T-cell (primary cell): Measurements from ENCODE around the gene ZBTB33. TPM values are rescaled to one million over a fixed set of nuclear protein-coding genes. Genes with fewer than 3 reads are reported as not detected.

ENCODE experiments used
- ATAC-seq, 4 experiments: fragments of 200-7000 bp in 3 of 4; fragments of 150-1000 bp in 1 of 4; cut with Tn5 transposase; replicated peaks in 1 of 4; 1 replicate in 3 of 4; 2 replicates in 1 of 4; pipeline ENCODE4 v1.10.0; 2021; ENCODE audit warnings: moderate library complexity in 3 of 4, mild to moderate bottlenecking in 2 of 4, moderate number of reproducible peaks in 1 of 4
- CTCF ChIA-PET, 2 donors: fragments of 300-600 bp; sonication (Branson Sonifier 250); formaldehyde crosslinking; loops; one replicate each; lab custom pipeline; 2022; ENCODE audit warnings: antibody characterized with exemption in 2 of 2; lab: Charles Lee
- POLR2A ChIA-PET, 2 donors: fragments of 300-600 bp; sonication (Branson Sonifier 250); formaldehyde crosslinking; loops; one replicate each; lab custom pipeline; 2022; ENCODE audit warnings: antibody characterized with exemption in 2 of 2; lab: Charles Lee
- DNase-seq, 35 experiments: peaks; one replicate each; pipeline versions ENCODE4 v3.0.0 to v3.0.0-alpha.2; 2013 to 2023
- H3K27ac ChIP-seq: one replicate; pipeline ENCODE4 v1.5.1; 2013; ENCODE audit warnings: low read length
- H3K27me3 ChIP-seq, 2 experiments: replicated peaks in 1 of 2; 1 replicate in 1 of 2; 2 replicates in 1 of 2; pipeline versions ENCODE4 v1.6.1 to v1.7.0; 2013; ENCODE audit warnings: low read length in 1 of 2, mixed read lengths in 1 of 2; ENCODE audit not compliant: control insufficient read depth in 2 of 2, insufficient read depth in 2 of 2; ENCODE audit errors: extremely low read depth in 1 of 2
- H3K36me3 ChIP-seq, 2 donors: 1 replicate in 1 of 2; 2 replicates in 1 of 2; pipeline versions ENCODE4 v1.6.1 to v1.7.0; 2013; ENCODE audit warnings: low read length in 1 of 2; ENCODE audit not compliant: control insufficient read depth in 2 of 2, insufficient read depth in 1 of 2; ENCODE audit errors: extremely low read depth in 1 of 2
- H3K4me1 ChIP-seq, 2 experiments: 1 replicate in 1 of 2; 2 replicates in 1 of 2; pipeline versions ENCODE4 v1.6.1 to v1.7.0; 2013; ENCODE audit warnings: low read length in 2 of 2, mixed read lengths in 1 of 2; ENCODE audit not compliant: insufficient read depth in 2 of 2, control insufficient read depth in 1 of 2; ENCODE audit errors: extremely low read depth in 1 of 2
- H3K4me3 ChIP-seq, 2 donors: 1 replicate in 1 of 2; 2 replicates in 1 of 2; pipeline versions ENCODE4 v1.5.1 to v1.7.0; 2013; ENCODE audit warnings: mild to moderate bottlenecking in 2 of 2, low read length in 1 of 2, moderate library complexity in 1 of 2; ENCODE audit not compliant: control insufficient read depth in 1 of 2; ENCODE audit errors: extremely low read depth in 1 of 2
- H3K9me3 ChIP-seq: 2 replicates; pipeline ENCODE4 v1.7.0; 2013
- H3K27ac Mint-ChIP-seq, 2 donors: one replicate each; pipeline ENCODE4 v1.8.0; 2020 to 2021; ENCODE audit warnings: mild to moderate bottlenecking in 2 of 2, mixed read lengths in 2 of 2
- H3K27me3 Mint-ChIP-seq, 2 donors: one replicate each; pipeline ENCODE4 v1.8.0; 2021 to 2022; ENCODE audit warnings: mixed read lengths in 2 of 2
- H3K36me3 Mint-ChIP-seq: one replicate; pipeline ENCODE4 v1.8.0; 2021; ENCODE audit warnings: mixed read lengths
- H3K4me1 Mint-ChIP-seq, 3 donors: one replicate each; pipeline ENCODE4 v1.8.0; 2020 to 2022; ENCODE audit warnings: mixed read lengths in 3 of 3, mild to moderate bottlenecking in 1 of 3
- H3K4me3 Mint-ChIP-seq, 3 donors: one replicate each; pipeline ENCODE4 v1.8.0; 2020 to 2022; ENCODE audit warnings: mild to moderate bottlenecking in 3 of 3, mixed read lengths in 3 of 3, moderate library complexity in 3 of 3
- H3K9me3 Mint-ChIP-seq, 3 donors: one replicate each; pipeline ENCODE4 v1.8.0; 2020 to 2022; ENCODE audit warnings: mixed read lengths in 3 of 3
- WGBS: methylation state at CpG from one replicate; pipeline ENCODE4 v1.1.5; 2013; ENCODE audit warnings: missing lambda C conversion rate; ENCODE audit not compliant: insufficient coverage; 5-methylcytosine and 5-hydroxymethylcytosine counted together
- total RNA-seq, 35 experiments: library from RNA in 6 of 35; stranded (reverse) in 6 of 35; fragments of 120-200 nt in 1 of 35; gene quantifications; one replicate each; pipeline versions ENCODE4 v1.2.1 to v1.2.4 and lab custom pipeline; 2013 to 2026

ZBTB33 gene
- total RNA-seq, 5 donors from 2014 or later (not counting 1 experiment from before 2014, with no cell fraction given): 20.9 to 25.7 (median 22.1) TPM

DNA sequence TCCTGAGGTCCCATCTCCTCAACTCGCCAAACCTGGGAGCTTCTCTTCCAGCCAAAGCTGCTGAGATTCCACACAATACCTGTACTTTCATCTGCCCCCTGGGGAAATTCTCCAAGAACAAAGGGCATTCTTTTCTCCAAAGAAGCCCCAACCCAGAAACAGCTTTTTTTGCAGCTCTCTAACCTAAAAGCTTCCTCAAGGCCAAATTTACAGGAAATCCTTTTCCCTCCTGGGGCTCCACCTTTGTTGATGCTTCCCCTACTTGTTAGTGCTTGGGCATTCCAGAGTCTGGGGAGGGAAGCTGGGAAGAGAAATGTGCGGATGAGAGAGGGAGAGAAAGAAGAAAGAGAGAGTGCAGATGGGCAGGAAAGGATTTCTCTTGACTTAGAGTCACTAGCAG is 24.3 kb downstream of the ZBTB33 start:
- WGBS: 100% methylated on average over 1 of the region's 2 CpGs
- no peaks in the 10 kb centered on the region for H3K36me3 Mint-ChIP-seq

GRCh38 chrX:120281021-120281624 is 30.5 kb downstream of the ZBTB33 start:
- H3K4me3 ChIP-seq: no peak overlapping the region
- no peaks in the 10 kb centered on the region for H3K9me3 Mint-ChIP-seq
- no peak overlapping the region for H3K4me3 Mint-ChIP-seq
- ChIA-PET POLR2A (no interaction called here), CTCF (no interaction called here)
- WGBS: no CpG with 5 or more reads among the region's 10 CpGs
- no peaks in the 10 kb centered on the region for H3K4me1 Mint-ChIP-seq
- no peak for DNase-seq
- no peak for ATAC-seq
- no peak overlapping the region for H3K27ac Mint-ChIP-seq
- H3K36me3 ChIP-seq: no peaks in the 10 kb centered on the region
- no peaks in the 10 kb centered on the region for H3K4me1 ChIP-seq
- no peaks in the 10 kb centered on the region for H3K36me3 Mint-ChIP-seq
- no peaks in the 10 kb centered on the region for H3K27me3 ChIP-seq
- H3K27ac ChIP-seq: no peak overlapping the region
- H3K27me3 Mint-ChIP-seq: peaks cover 8 to 30% of the 10 kb centered on the region in 2 donors
- H3K9me3 ChIP-seq: no peaks in the 10 kb centered on the region

More for the DNA sequence above, 24.3 kb downstream of the ZBTB33 start:
- ChIA-PET CTCF (interaction anchor here in 1 of 2 donors (0.7 to 0.9 kb wide), 2 partner anchors 9 to 11 kb away, joined by 3 to 5 read pairs; no protein-coding TSS in a partner anchor), POLR2A (no interaction called here)
- H3K36me3 ChIP-seq: no peaks in the 10 kb centered on the region
- H3K27ac ChIP-seq: no peak overlapping the region
- Mint-ChIP-seq H3K4me3 (no peak overlapping the region), H3K4me1 (peaks cover under 1 to 2% (median 1%) of the 10 kb centered on the region in 3 donors), H3K27me3 (peaks cover 0 to 18% of the 10 kb centered on the region in 2 donors), H3K9me3 (no peaks in the 10 kb centered on the region), H3K27ac (no peak overlapping the region)
- ATAC-seq (no peak), DNase-seq (no peak)
- no peaks in the 10 kb centered on the region for H3K9me3 ChIP-seq
- H3K4me1 ChIP-seq: no peaks in the 10 kb centered on the region
- no peaks in the 10 kb centered on the region for H3K27me3 ChIP-seq
- H3K4me3 ChIP-seq: no peak overlapping the region

- ChIA-PET POLR2A (no interaction called here), CTCF (interaction anchor here in 1 of 2 donors (0.6 kb wide), 1 partner anchor 199 kb away, joined by 3 read pairs; no protein-coding TSS in a partner anchor)
- DNase-seq (no peak), ATAC-seq (no peak)
- Histone ChIP-seq H3K27me3 (no peaks in the 10 kb centered on the region), H3K4me1 (no peaks in the 10 kb centered on the region), H3K36me3 (no peaks in the 10 kb centered on the region), H3K9me3 (no peaks in the 10 kb centered on the region), H3K4me3 (no peak overlapping the region), H3K27ac (no peak overlapping the region)
- Mint-ChIP-seq H3K36me3 (no peaks in the 10 kb centered on the region), H3K27me3 (peaks cover 8 to 30% of the 10 kb centered on the region in 2 donors), H3K9me3 (no peaks in the 10 kb centered on the region), H3K4me3 (no peak overlapping the region), H3K27ac (no peak overlapping the region), H3K4me1 (no peaks in the 10 kb centered on the region)
- WGBS: no CpG with 5 or more reads among the region's 4 CpGs
Measured at GRCh38 chrX:120281761-120282160, 31.1 kb downstream of the ZBTB33 start.

- Mint-ChIP-seq H3K36me3 (no peaks in the 10 kb centered on the region), H3K27me3 (peaks cover 8 to 30% of the 10 kb centered on the region in 2 donors), H3K27ac (no peak overlapping the region), H3K4me3 (no peak overlapping the region), H3K9me3 (no peaks in the 10 kb centered on the region), H3K4me1 (peaks cover 0 to 4% (median 0%) of the 10 kb centered on the region in 3 donors)
- no peaks in the 10 kb centered on the region for H3K36me3 ChIP-seq
- POLR2A ChIA-PET: no interaction called here
- H3K9me3 ChIP-seq: no peaks in the 10 kb centered on the region
- CTCF ChIA-PET: no interaction called here
- WGBS: no CpG with 5 or more reads among the region's 1 CpG
- no peak overlapping the region for H3K4me3 ChIP-seq
- ATAC-seq (no peak), DNase-seq (no peak)
- no peaks in the 10 kb centered on the region for H3K27me3 ChIP-seq
- H3K27ac ChIP-seq: no peak overlapping the region
- no peaks in the 10 kb centered on the region for H3K4me1 ChIP-seq
Measured at GRCh38 chrX:120282697-120283096, 32.1 kb downstream of the ZBTB33 start.

DNA sequence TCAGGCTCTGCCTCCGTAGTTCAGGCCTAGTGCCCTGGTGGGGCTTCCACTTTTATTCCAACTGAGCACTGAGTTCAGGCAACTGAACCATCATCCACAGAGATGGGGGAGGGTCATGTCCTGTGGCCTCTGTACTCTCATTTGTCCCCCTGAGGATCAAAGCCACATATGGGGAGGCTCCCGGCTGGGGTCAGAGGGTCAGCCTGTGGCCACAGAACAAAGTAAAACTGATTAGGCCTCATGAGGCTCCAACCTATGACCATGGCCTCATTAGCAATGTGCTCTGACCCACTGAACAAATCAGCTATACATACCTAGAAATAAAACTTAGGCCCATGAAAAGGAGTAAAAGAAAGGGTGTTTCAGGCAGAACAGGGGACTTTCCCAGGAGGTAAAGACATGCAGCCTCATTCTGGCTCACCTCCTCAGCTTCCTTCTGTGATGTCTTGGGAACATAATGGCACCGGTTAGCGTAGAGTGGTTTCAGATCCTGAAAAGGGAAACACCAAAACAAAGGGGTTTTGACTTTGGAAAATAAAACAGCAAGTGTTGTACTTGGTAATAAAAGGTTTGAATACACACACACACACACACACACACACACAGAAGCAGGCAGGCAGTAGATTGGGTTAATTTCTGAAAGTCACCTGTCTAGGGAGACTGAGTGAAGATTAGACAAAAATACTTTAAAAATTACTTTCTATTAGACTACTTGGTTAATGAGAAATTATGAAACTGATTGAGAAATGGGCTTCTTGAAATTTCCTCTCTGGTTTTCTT is 36.3 kb downstream of the ZBTB33 start:
- no peaks in the 10 kb centered on the region for H3K9me3 ChIP-seq
- no peak for DNase-seq
- no peak for ATAC-seq
- no peak overlapping the region for H3K4me3 ChIP-seq
- Mint-ChIP-seq H3K4me3 (no peak overlapping the region), H3K4me1 (peaks cover 0 to 4% (median 0%) of the 10 kb centered on the region in 3 donors), H3K27ac (no peak overlapping the region), H3K9me3 (no peaks in the 10 kb centered on the region), H3K27me3 (peaks cover 8 to 27% of the 10 kb centered on the region in 2 donors), H3K36me3 (no peaks in the 10 kb centered on the region)
- no peak overlapping the region for H3K27ac ChIP-seq
- CTCF ChIA-PET: no interaction called here
- no CpG with 5 or more reads among the region's 4 CpGs for WGBS
- no peaks in the 10 kb centered on the region for H3K36me3 ChIP-seq
- no peaks in the 10 kb centered on the region for H3K4me1 ChIP-seq
- H3K27me3 ChIP-seq: no peaks in the 10 kb centered on the region
- POLR2A ChIA-PET: no interaction called here

DNA sequence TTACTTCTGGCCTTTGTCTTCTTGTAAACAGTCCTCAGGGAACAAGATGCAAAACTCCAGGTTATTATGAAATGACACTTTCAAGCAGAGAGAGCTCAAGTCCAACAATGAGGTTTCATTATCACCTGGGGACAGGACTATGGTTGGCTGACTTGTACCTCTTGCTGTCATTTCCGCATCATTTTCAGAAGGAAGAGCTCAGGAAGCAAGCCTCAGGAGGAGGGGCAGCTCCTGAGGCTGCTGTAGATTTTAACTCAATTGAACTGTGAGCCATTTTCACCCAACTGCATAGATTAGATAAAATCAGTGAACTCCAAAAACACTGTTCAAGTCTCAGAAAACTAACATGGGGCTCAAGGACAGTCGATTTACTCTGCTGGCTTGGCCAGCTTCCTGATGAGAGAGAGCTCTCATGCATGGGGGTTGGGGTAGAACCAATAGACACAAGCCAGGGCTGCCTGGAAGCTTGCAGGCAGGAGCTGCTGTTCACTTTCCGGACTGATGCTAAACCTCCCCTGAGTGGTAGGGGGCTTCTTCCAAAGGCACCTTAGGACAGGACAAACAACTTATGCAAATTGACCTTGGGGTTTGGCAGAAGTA is 37.0 kb downstream of the ZBTB33 start:
- Histone ChIP-seq H3K4me3 (no peak overlapping the region), H3K27ac (no peak overlapping the region), H3K36me3 (no peaks in the 10 kb centered on the region), H3K9me3 (no peaks in the 10 kb centered on the region), H3K4me1 (no peaks in the 10 kb centered on the region), H3K27me3 (no peaks in the 10 kb centered on the region)
- DNase-seq: no peak
- peaks cover 0 to 4% (median 0%) of the 10 kb centered on the region in 3 donors for H3K4me1 Mint-ChIP-seq
- peaks cover 8 to 27% of the 10 kb centered on the region in 2 donors for H3K27me3 Mint-ChIP-seq
- POLR2A ChIA-PET: no interaction called here
- H3K27ac Mint-ChIP-seq: no peak overlapping the region
- H3K4me3 Mint-ChIP-seq: no peak overlapping the region
- no CpG with 5 or more reads among the region's 3 CpGs for WGBS
- no peaks in the 10 kb centered on the region for H3K9me3 Mint-ChIP-seq
- ATAC-seq: no peak
- H3K36me3 Mint-ChIP-seq: no peaks in the 10 kb centered on the region
- CTCF ChIA-PET: no interaction called here
